Esophagus squamous epithelium (tissue), 5 donors: ENCODE measurements around the gene MEPE. TPM values are rescaled to one million over a fixed set of nuclear protein-coding genes. Genes with fewer than 3 reads are reported as not detected.

Source experiments
- DNase-seq: peaks from one replicate; lab custom pipeline; 2025; lab: John Stamatoyannopoulos, UW
- H3K27ac ChIP-seq, 4 donors: fragments of 200-600 bp; sonication (generic); one replicate each; pipeline ENCODE4 v1.5.1; 2016 to 2019; ENCODE audit warnings: mild to moderate bottlenecking in 1 of 4
- H3K27me3 ChIP-seq, 4 donors: fragments of 200-600 bp; sonication (generic); 1 replicate in 3 of 4; 2 replicates in 1 of 4; pipeline versions ENCODE4 v1.5.1 to v1.6.0; 2017 to 2021; ENCODE audit warnings: antibody characterized with exemption in 1 of 4
- H3K36me3 ChIP-seq, 3 donors: fragments of 200-600 bp; sonication (generic); one replicate each; pipeline ENCODE4 v1.5.1; 2016 to 2019
- H3K4me1 ChIP-seq, 3 donors: fragments of 200-600 bp; sonication (generic); one replicate each; pipeline ENCODE4 v1.5.1; 2017 to 2019
- H3K4me3 ChIP-seq, 4 donors: fragments of 200-600 bp; sonication (generic); 1 replicate in 3 of 4; 2 replicates in 1 of 4; pipeline ENCODE4 v1.5.1; 2016 to 2019; ENCODE audit warnings: mild to moderate bottlenecking in 2 of 4, moderate library complexity in 1 of 4
- H3K9me3 ChIP-seq, 3 donors: fragments of 200-600 bp; sonication (generic); one replicate each; pipeline ENCODE4 v1.5.1; 2016 to 2019
- CTCF ChIP-seq, 6 experiments: fragments of 450-650 bp in 4 of 6; fragments of 200-600 bp in 2 of 6; sonication (generic) in 2 of 6; IDR thresholded peaks; one replicate each; pipeline ENCODE4 v1.5.1; 2016 to 2019; ENCODE audit warnings: antibody characterized with exemption in 6 of 6, mild to moderate bottlenecking in 4 of 6, moderate library complexity in 4 of 6
- POLR2A ChIP-seq, 4 donors: fragments of 450-650 bp; IDR thresholded peaks; one replicate each; pipeline ENCODE4 v1.6.1; 2017; ENCODE audit warnings: antibody characterized with exemption in 4 of 4, mild to moderate bottlenecking in 4 of 4, moderate library complexity in 3 of 4
- WGBS, 2 donors: methylation state at CpG; one replicate each; pipeline ENCODE4 v1.1.5; 2018; 5-methylcytosine and 5-hydroxymethylcytosine counted together
- intact Hi-C: fragments of 100-400 bp; cut with DNase I; formaldehyde crosslinking; loops from one replicate; pipeline ENCODE4 v1.15.0; 2022
- total RNA-seq, 4 donors: library from RNA; depleted of rRNA; stranded (reverse); fragments of >200 nt; gene quantifications; one replicate each; pipeline ENCODE4 v1.1.0, GENCODE V29; 2016
- donor health status: DM: yes; HTN: yes; CAD: no.

MEPE gene
- total RNA-seq, 4 donors from 2014 or later, result not detected

- Histone ChIP-seq H3K27me3 (peaks cover 0 to 5% (median 0%) of the 10 kb centered on the region in 4 donors), H3K4me1 (peaks cover 0 to 8% (median 2%) of the 10 kb centered on the region in 3 donors), H3K36me3 (no peaks in the 10 kb centered on the region), H3K4me3 (no peak overlapping the region), H3K9me3 (no peaks in the 10 kb centered on the region), H3K27ac (no peak overlapping the region)
- intact Hi-C loops, result loop anchor here (10.0 kb wide), 1 partner anchor 361 kb away; no protein-coding TSS in a partner anchor
- TF ChIP-seq CTCF (IDR thresholded peaks at IDR 0.05) (no peak), POLR2A (IDR thresholded peaks at IDR 0.05) (no peak)
- DNase-seq, result no peak
These were observed 21.1 kb downstream of the MEPE start for GRCh38 chr4:87853891-87854290.

- H3K27me3 ChIP-seq, result peaks cover 0 to 6% (median 0%) of the 10 kb centered on the region in 4 donors
- no peak overlapping the region for H3K27ac ChIP-seq
- no peaks in the 10 kb centered on the region for H3K36me3 ChIP-seq
- intact Hi-C loops, result loop anchor here (5.0 to 10.0 kb wide), 2 partner anchors 117 to 359 kb away; no protein-coding TSS in a partner anchor
- H3K9me3 ChIP-seq, result no peaks in the 10 kb centered on the region
- H3K4me3 ChIP-seq, result no peak overlapping the region
- H3K4me1 ChIP-seq, result peaks cover 0 to 3% (median 0%) of the 10 kb centered on the region in 3 donors
- WGBS, 2 donors, result 33 to 73% methylated on average over 4 to 5 of the region's 8 CpGs
- TF ChIP-seq CTCF (IDR thresholded peaks at IDR 0.05), result no peak
- no peak for DNase-seq
These were observed 22.8 kb downstream of the MEPE start for GRCh38 chr4:87855559-87855958.

GRCh38 chr4:87856816-87857215, 24.0 kb downstream of the MEPE start:
- Histone ChIP-seq H3K4me1 (no peaks in the 10 kb centered on the region), H3K27me3 (peaks cover 0 to 6% (median 0%) of the 10 kb centered on the region in 4 donors), H3K27ac (no peak overlapping the region), H3K9me3 (no peaks in the 10 kb centered on the region), H3K4me3 (no peak overlapping the region), H3K36me3 (no peaks in the 10 kb centered on the region)
- TF ChIP-seq POLR2A (IDR thresholded peaks at IDR 0.05), result no peak
- TF ChIP-seq CTCF (IDR thresholded peaks at IDR 0.05), result no peak
- no peak for DNase-seq
- intact Hi-C loops, result loop anchor here (5.0 to 10.0 kb wide), 2 partner anchors 115 to 358 kb away; no protein-coding TSS in a partner anchor
- WGBS, 2 donors, result 50 to 56% methylated on average over 1 of the region's 1 CpG

GRCh38 chr4:87857789-87858188, 25.0 kb downstream of the MEPE start:
- 51 to 54% methylated on average over 5 of the region's 5 CpGs for WGBS, 2 donors
- DNase-seq, result no peak
- H3K36me3 ChIP-seq, result no peaks in the 10 kb centered on the region
- H3K4me1 ChIP-seq, result no peaks in the 10 kb centered on the region
- no peak overlapping the region for H3K27ac ChIP-seq
- no peak overlapping the region for H3K4me3 ChIP-seq
- peaks cover 0 to 6% (median 0%) of the 10 kb centered on the region in 4 donors for H3K27me3 ChIP-seq
- TF ChIP-seq POLR2A (IDR thresholded peaks at IDR 0.05) (no peak), CTCF (IDR thresholded peaks at IDR 0.05) (no peak)
- H3K9me3 ChIP-seq, result no peaks in the 10 kb centered on the region
- intact Hi-C loops, result loop anchor here (5.0 to 10.0 kb wide), 2 partner anchors 115 to 357 kb away; no protein-coding TSS in a partner anchor

- TF ChIP-seq CTCF (IDR thresholded peaks at IDR 0.05), result no peak
- TF ChIP-seq POLR2A (IDR thresholded peaks at IDR 0.05), result no peak
- WGBS, 2 donors, result 88 to 97% methylated on average over 2 of the region's 2 CpGs
- intact Hi-C loops, result no loop called here
- no peak overlapping the region for H3K4me3 ChIP-seq
- no peaks in the 10 kb centered on the region for H3K4me1 ChIP-seq
- H3K27ac ChIP-seq, result no peak overlapping the region
- no peak for DNase-seq
- H3K27me3 ChIP-seq, result peaks cover 0 to 6% (median 0%) of the 10 kb centered on the region in 4 donors
- H3K9me3 ChIP-seq, result no peaks in the 10 kb centered on the region
- no peaks in the 10 kb centered on the region for H3K36me3 ChIP-seq
These were observed 29.5 kb downstream of the MEPE start for GRCh38 chr4:87862236-87862635.
